ENCODE measurements around the gene CMC2. TPM values are rescaled to one million over a fixed set of nuclear protein-coding genes. Genes with fewer than 3 reads are reported as not detected.

The CMC2 gene
- 10 to 100 TPM; 34.8 to 46.1 TPM for total RNA-seq
- long read RNA-seq, donor 1, full-length matches to known transcripts: 5 of 9 reads
- long read RNA-seq, donor 1, partial matches to known transcripts: 0 of 9 reads
- long read RNA-seq, donor 1, other reads (novel, unspliced or antisense): 4 of 9 reads
- long read RNA-seq, donor 2, full-length matches to known transcripts: 6 of 11 reads
- long read RNA-seq, donor 2, partial matches to known transcripts: 0 of 11 reads
- long read RNA-seq, donor 2, other reads (novel, unspliced or antisense): 5 of 11 reads

GRCh38 chr16:81006813-81007695 is at the start of gene CMC2, which contains the start of gene CENPN:
Gene CMC2 (minus strand): TSS chr16:81006885. CDS start chr16:80997394, 9,491 bp downstream.
Gene CENPN (plus strand): TSS chr16:81007214. CDS start chr16:81011940, 4,726 bp downstream.
- intact Hi-C loops (cut with DNase I): loop anchor here in 1 of 2 donors (10.0 kb wide), 1 partner anchor 68 kb away; the partner anchor contains the start of gene C16orf46
- peak; percentile 100 for DNase-seq (ENCODE audit: low spot score)

GRCh38 chr16:81053761-81054160 is 47.1 kb upstream of the CMC2 start:
- DNase-seq (ENCODE audit: low spot score): no peak
- intact Hi-C loops (cut with DNase I): no loop called here

GRCh38 chr16:81042821-81043220 is 36.1 kb upstream of the CMC2 start:
- no peak for DNase-seq (ENCODE audit: low spot score)
- intact Hi-C loops (cut with DNase I): no loop called here

- no peak for DNase-seq (ENCODE audit: low spot score)
- intact Hi-C loops (cut with DNase I): no loop called here
Measured at GRCh38 chr16:81041696-81042095, 35.0 kb upstream of the CMC2 start.

- DNase-seq (ENCODE audit: low spot score): no peak
- intact Hi-C loops (cut with DNase I): no loop called here
Measured at GRCh38 chr16:81040842-81041241, 34.2 kb upstream of the CMC2 start.

GRCh38 chr16:81040131-81040530 is 33.4 kb upstream of the CMC2 start:
- intact Hi-C loops (cut with DNase I): no loop called here

GRCh38 chr16:81036751-81037350 is 30.2 kb upstream of the CMC2 start:
- DNase-seq (ENCODE audit: low spot score): no peak
- intact Hi-C loops (cut with DNase I): loop anchor here in 1 of 2 donors (10.0 kb wide), 1 partner anchor 58 kb away; the partner anchor contains the start of gene GCSH

More at GRCh38 chr16:81040131-81040530, 33.4 kb upstream of the CMC2 start:
- DNase-seq (ENCODE audit: low spot score): no peak

- peak; percentile 81 for DNase-seq (ENCODE audit: low spot score)
- intact Hi-C loops (cut with DNase I): loop anchor here in 1 of 2 donors (10.0 kb wide), 1 partner anchor 59 kb away; the partner anchor contains the start of gene GCSH
Measured at GRCh38 chr16:81035975-81036750, 29.5 kb upstream of the CMC2 start.

- DNase-seq (ENCODE audit: low spot score): peak; percentile 95
- intact Hi-C loops (cut with DNase I): loop anchor here in 1 of 2 donors (10.0 kb wide), 1 partner anchor 59 kb away; the partner anchor contains the start of gene GCSH
Measured at GRCh38 chr16:81035398-81035974, 28.8 kb upstream of the CMC2 start, which contains the start of gene ATMIN. Gene ATMIN (plus strand): TSS chr16:81035842. CDS start chr16:81035871, 29 bp downstream.

- DNase-seq (ENCODE audit: low spot score): no peak
- intact Hi-C loops (cut with DNase I): loop anchor here in 1 of 2 donors (10.0 kb wide), 1 partner anchor 65 kb away; the partner anchor contains the start of gene GCSH
Measured at GRCh38 chr16:81029930-81030604, 23.4 kb upstream of the CMC2 start.

- intact Hi-C loops (cut with DNase I): no loop called here
- no peak for DNase-seq (ENCODE audit: low spot score)
Measured at GRCh38 chr16:81026429-81026828, 19.7 kb upstream of the CMC2 start.

- intact Hi-C loops (cut with DNase I): no loop called here
- DNase-seq (ENCODE audit: low spot score): no peak
Measured at GRCh38 chr16:81018496-81018895, 11.8 kb upstream of the CMC2 start.

GRCh38 chr16:81014672-81015071 is 8.0 kb upstream of the CMC2 start:
- no peak for DNase-seq (ENCODE audit: low spot score)

GRCh38 chr16:81012974-81013373 is 6.3 kb upstream of the CMC2 start:
- no peak for DNase-seq (ENCODE audit: low spot score)
- intact Hi-C loops (cut with DNase I): no loop called here

More at GRCh38 chr16:81014672-81015071, 8.0 kb upstream of the CMC2 start:
- intact Hi-C loops (cut with DNase I): no loop called here

GRCh38 chr16:81008505-81008789 is 1.8 kb upstream of the CMC2 start:
- DNase-seq (ENCODE audit: low spot score): no peak
- intact Hi-C loops (cut with DNase I): loop anchor here in 1 of 2 donors (10.0 kb wide), 1 partner anchor 66 kb away; the partner anchor contains the start of gene C16orf46

GRCh38 chr16:81006211-81006812 is 373 bp downstream of the CMC2 start:
- intact Hi-C loops (cut with DNase I): loop anchor here in 1 of 2 donors (10.0 kb wide), 1 partner anchor 68 kb away; the partner anchor contains the start of gene C16orf46
- DNase-seq (ENCODE audit: low spot score): peak; percentile 93

- intact Hi-C loops (cut with DNase I): loop anchor here in 1 of 2 donors (10.0 kb wide), 1 partner anchor 69 kb away; the partner anchor contains the start of gene C16orf46
- DNase-seq (ENCODE audit: low spot score): no peak
Measured at GRCh38 chr16:81005610-81006161, 999 bp downstream of the CMC2 start.
